Femur (tissue), 1 donor: ENCODE data around the gene ADAMTS8.
A peak's percentile ranks its signal among the peaks of the same experiment; 100 is the strongest.

Experiments used
- DNase-seq: peaks from one replicate; pipeline ENCODE4 v3.0.0-alpha.2; 2017

ADAMTS8 gene

GRCh38 chr11:130391711-130392110, 36.7 kb downstream of the ADAMTS8 start:
- peak; percentile 58 for DNase-seq

DNA sequence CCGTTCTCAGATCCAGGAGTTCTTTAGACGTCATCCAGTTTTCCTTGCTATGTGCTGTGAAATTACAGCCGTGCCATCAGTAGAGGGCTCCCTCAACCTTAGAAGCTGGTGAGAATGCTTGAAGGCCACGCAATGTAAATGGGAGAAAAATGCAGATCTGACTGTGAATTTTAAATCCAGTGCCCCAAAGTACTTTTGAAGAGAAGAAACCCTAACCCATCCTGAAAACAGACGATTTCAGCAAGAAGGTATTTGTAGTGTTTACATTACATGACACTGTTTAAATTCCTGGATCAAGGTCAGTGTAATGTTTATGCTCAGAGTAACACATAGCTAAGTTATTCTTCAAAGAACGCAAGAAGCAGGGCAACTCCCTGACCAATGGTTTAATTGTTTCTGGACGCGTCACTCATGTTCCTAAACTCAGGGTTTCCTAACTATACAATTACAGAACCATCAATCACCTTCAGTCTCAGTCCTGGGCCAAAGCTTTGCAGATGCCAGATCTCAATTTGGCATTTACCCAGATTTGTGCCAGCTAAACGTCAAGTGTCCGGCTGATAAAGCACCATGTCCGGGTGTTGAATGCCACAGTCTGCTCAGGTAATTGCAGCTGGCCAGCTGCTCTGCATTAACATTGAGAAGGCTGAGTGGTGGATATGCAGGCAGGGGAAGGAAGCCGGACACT, 38.2 kb downstream of the ADAMTS8 start:
- no peak for DNase-seq

GRCh38 chr11:130389335-130389935, 39.0 kb downstream of the ADAMTS8 start:
- no peak for DNase-seq

GRCh38 chr11:130388607-130389205, 39.7 kb downstream of the ADAMTS8 start:
- DNase-seq = no peak

DNA sequence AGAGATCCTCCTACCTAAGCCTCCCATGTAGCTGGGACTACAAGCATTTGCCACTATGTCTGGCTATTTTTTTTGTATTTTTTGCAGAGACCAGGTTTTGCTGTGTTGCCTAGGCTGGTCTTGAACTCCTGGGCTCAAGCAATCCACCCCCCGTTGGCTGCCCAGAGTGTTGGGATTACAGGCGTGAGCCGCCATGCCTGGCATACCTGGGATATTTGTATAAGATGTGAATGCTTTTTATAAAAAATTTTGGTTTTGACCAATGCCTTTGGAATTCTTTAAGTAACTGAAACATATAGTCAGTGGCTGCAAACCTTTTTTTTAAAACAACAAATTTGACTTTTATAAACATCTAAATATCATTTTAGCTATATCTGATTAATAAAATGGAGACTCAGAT, 42.4 kb downstream of the ADAMTS8 start:
- no peak for DNase-seq

GRCh38 chr11:130383344-130384211, 44.8 kb downstream of the ADAMTS8 start:
- peak; percentile 65 for DNase-seq

GRCh38 chr11:130381317-130381716, 47.1 kb downstream of the ADAMTS8 start:
- DNase-seq = no peak

GRCh38 chr11:130380778-130381177, 47.6 kb downstream of the ADAMTS8 start:
- DNase-seq = no peak

- no peak for DNase-seq
These were observed 49.1 kb downstream of the ADAMTS8 start for GRCh38 chr11:130379276-130379675.

DNA sequence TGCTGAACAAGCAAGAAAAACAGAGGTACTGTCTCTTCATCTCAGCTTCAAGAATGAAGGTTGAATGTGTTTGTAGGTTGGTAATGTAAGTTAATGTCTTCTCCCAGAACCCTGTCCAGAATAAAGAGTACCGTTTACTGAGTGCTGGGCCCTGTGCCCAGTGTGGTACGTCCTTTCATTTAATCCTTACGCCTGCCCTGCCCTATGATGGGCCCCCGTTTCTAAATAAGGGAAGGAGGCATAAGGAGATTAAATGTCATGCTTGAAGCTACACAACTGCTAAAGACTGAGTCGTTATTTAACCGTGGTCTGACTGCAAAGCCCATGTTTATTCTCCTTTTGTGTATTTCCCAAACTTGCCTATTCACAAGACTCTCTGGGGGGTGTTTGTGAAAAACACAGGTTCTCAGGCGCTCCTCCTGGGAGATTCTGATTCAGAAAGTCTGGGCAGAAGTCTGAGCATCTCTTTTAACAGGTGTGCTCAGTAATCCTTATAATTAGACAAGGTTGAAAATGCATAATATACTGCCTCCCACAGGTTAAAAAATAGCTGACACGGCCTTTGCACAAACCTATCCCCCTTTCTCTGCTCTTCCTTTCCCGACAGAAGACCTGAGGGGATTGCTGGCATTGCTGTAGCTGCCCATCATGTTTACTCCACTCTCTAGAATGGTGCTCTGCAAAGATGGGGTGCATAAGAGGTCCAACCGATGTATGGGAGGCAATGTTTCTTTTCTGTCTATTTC, 57.4 kb downstream of the ADAMTS8 start:
- no peak for DNase-seq

GRCh38 chr11:130369713-130370112, 58.7 kb downstream of the ADAMTS8 start:
- no peak for DNase-seq

DNA sequence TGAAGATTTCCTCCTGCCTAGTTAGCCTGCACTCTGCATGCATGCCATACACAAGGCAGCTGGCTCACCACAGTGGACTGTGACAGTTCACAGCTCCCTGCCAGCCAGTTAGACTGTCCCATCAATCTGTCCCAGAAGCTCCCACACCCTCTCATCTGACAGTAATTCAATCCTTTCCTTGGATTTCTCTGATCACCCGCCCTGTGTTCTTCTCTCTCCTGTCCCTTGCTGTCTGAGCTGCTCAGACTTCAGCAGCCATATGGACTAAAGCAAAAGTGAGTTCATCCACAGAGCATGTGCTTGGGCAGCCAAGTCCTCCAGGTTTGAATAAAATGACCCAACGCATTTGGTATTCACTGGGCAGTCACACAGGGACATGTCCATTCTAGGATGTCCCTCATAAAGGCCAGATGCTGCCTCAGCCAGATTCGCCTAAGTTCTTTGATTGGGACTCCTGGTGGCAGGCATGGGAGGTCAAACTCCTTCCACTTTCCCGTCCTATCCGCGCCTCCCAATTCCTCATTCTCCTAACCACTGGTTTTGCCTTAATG, 59.2 kb downstream of the ADAMTS8 start:
- DNase-seq = peak; percentile 61

GRCh38 chr11:130359419-130359818, 69.0 kb downstream of the ADAMTS8 start:
- DNase-seq = no peak

GRCh38 chr11:130358398-130358797, 70.0 kb downstream of the ADAMTS8 start:
- no peak for DNase-seq
